ENCODE data around the gene GCNA. TPM values are rescaled to one million over a fixed set of nuclear protein-coding genes. Genes with fewer than 3 reads are reported as not detected.

GCNA gene
- total and polyA plus RNA-seq, 10 of the 15 experiments (the other 5 are each of a cell fraction or from before 2014, with no cell fraction given) = 0.37 to 1.6 (median 0.90) TPM

DNA sequence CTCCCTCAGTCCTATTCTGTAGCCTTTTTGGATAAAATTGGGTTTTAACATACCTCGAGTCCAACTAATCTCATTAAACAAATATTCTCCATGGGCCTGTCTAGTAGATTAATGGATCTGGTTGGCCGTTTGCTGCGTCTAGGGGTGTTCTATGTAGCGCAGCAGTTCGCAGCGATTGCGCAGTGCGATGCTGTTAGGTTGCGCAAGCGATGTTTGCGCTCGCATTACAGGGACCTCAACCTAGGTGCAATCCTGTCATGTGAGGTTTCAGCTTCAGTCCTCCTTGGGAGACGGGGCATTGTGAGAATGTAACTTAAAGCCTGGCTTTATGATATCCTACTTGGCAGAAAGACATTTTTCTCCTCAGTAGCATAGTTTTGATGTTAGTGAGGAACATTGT, 31.4 kb upstream of the GCNA start:
- ChIA-PET POLR2A (no interaction called here), RAD21 (ENCODE audit: unreplicated experiment) (no interaction called here)

More for the DNA sequence above, 31.4 kb upstream of the GCNA start:
- in situ Hi-C loops (cut with MboI) (no loop called here), intact Hi-C loops (cut with micrococcal nuclease; ENCODE audit: unreplicated experiment) (no loop called here)
- Histone ChIP-seq H4K20me1 (ENCODE audit: control insufficient read depth, insufficient read depth) (no peaks in the 10 kb centered on the region; the same call in none of the 2 replicates), H3K79me2 (ENCODE audit: control insufficient read depth, insufficient read depth, low read length) (peaks cover 36% of the 10 kb centered on the region), H3K4me1 (ENCODE audit: control insufficient read depth, insufficient read depth, low read length) (no peaks in the 10 kb centered on the region), H3K36me3 (ENCODE audit: control insufficient read depth in 2 of 2, insufficient read depth in 2 of 2, low read length in 1 of 2) (peaks cover 6 to 11% of the 10 kb centered on the region in 2 experiments; a peak in 3 of 4 replicates), H2AFZ (ENCODE audit: control insufficient read depth, low read depth, low read length) (no peak overlapping the region), H3K27ac (ENCODE audit: control insufficient read depth, insufficient read depth) (no peak overlapping the region), H3K9ac (ENCODE audit: control insufficient read depth, insufficient read depth, low read length) (no peak overlapping the region), H3K9me3 (replicated peaks; ENCODE audit: control insufficient read depth, insufficient read depth, low read length) (no peaks in the 10 kb centered on the region), H3K27me3 (replicated peaks in 1 of 2; ENCODE audit: control insufficient read depth in 2 of 2, insufficient read depth in 2 of 2, low read length in 1 of 2) (no peaks in the 10 kb centered on the region), H3K4me2 (ENCODE audit: control insufficient read depth, insufficient read depth) (no peak overlapping the region), H3K4me3 (no peak overlapping the region)
- DNase-seq (ENCODE audit: low read depth, low spot score) = no peak
- ATAC-seq = no peak
- no peak for FAIRE-seq
- SMC1A ChIA-PET (ENCODE audit: uncharacterized antibody, unreplicated experiment) = no interaction called here
- 89% methylated on average over 13 of the region's 13 CpGs for WGBS (ENCODE audit: insufficient coverage, insufficient replicate concordance, low lambda C conversion rate, missing lambda C conversion rate)
- CTCF ChIA-PET = interaction anchor here (0.7 to 1.4 kb wide), 2 partner anchors 106 to 374 kb away, joined by 3 to 4 read pairs; no protein-coding TSS in a partner anchor
- no TSS peak for BruUV-seq (replicated peaks)
- TF ChIP-seq MYC (IDR thresholded peaks at IDR 0.05; ENCODE audit: insufficient read depth, insufficient read length, insufficient replicate concordance, low read length, severe bottlenecking) (no peak), MEF2A (IDR thresholded peaks at IDR 0.05; ENCODE audit: insufficient read depth, low read depth, low read length) (no peak), SMAD5 (IDR thresholded peaks at IDR 0.05; ENCODE audit: low read depth) (no peak), BCL11A (IDR thresholded peaks at IDR 0.05; ENCODE audit: low read depth, low read length) (no peak), NFYA (IDR thresholded peaks at IDR 0.05; ENCODE audit: borderline replicate concordance, low read depth, low read length) (no peak), SMC3 (IDR thresholded peaks at IDR 0.05; ENCODE audit: borderline replicate concordance, low read length) (no peak), FOS (IDR thresholded peaks at IDR 0.05; ENCODE audit: borderline replicate concordance, extremely low read depth, insufficient read length) (no peak), STAT1 (conservative IDR thresholded peaks at IDR 0.05) (no peak), KAT2A (conservative IDR thresholded peaks at IDR 0.05; ENCODE audit: control insufficient read depth, low read depth, low read length) (no peak), POU2F2 (IDR thresholded peaks at IDR 0.05; ENCODE audit: borderline replicate concordance, low read depth, low read length) (no peak), MTA3 (IDR thresholded peaks at IDR 0.05; ENCODE audit: borderline replicate concordance, low read length) (no peak), TARDBP (IDR thresholded peaks at IDR 0.05; ENCODE audit: borderline replicate concordance) (no peak), CEBPB (IDR thresholded peaks at IDR 0.05; ENCODE audit: borderline replicate concordance in 1 of 2, low read depth in 2 of 2, low read length in 2 of 2) (no peak), ASH2L (IDR thresholded peaks at IDR 0.05; ENCODE audit: borderline replicate concordance, low read depth) (no peak), ZNF217 (IDR thresholded peaks at IDR 0.05) (no peak)
- TF ChIP-seq, protein P1, sequence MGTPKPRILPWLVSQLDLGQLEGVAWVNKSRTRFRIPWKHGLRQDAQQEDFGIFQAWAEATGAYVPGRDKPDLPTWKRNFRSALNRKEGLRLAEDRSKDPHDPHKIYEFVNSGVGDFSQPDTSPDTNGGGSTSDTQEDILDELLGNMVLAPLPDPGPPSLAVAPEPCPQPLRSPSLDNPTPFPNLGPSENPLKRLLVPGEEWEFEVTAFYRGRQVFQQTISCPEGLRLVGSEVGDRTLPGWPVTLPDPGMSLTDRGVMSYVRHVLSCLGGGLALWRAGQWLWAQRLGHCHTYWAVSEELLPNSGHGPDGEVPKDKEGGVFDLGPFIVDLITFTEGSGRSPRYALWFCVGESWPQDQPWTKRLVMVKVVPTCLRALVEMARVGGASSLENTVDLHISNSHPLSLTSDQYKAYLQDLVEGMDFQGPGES (IDR thresholded peaks at IDR 0.05) = no peak
- TF ChIP-seq, protein P2, sequence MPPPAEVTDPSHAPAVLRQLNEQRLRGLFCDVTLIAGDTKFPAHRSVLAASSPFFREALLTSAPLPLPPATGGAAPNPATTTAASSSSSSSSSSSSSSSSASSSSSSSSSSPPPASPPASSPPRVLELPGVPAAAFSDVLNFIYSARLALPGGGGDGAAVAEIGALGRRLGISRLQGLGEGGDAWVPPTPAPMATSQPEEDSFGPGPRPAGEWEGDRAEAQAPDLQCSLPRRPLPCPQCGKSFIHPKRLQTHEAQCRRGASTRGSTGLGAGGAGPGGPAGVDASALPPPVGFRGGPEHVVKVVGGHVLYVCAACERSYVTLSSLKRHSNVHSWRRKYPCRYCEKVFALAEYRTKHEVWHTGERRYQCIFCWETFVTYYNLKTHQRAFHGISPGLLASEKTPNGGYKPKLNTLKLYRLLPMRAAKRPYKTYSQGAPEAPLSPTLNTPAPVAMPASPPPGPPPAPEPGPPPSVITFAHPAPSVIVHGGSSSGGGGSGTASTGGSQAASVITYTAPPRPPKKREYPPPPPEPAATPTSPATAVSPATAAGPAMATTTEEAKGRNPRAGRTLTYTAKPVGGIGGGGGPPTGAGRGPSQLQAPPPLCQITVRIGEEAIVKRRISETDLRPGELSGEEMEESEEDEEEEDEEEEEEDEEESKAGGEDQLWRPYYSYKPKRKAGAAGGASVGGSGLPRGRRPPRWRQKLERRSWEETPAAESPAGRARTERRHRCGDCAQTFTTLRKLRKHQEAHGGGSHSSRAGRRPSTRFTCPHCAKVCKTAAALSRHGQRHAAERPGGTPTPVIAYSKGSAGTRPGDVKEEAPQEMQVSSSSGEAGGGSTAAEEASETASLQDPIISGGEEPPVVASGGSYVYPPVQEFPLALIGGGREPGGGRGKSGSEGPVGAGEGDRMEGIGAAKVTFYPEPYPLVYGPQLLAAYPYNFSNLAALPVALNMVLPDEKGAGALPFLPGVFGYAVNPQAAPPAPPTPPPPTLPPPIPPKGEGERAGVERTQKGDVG (CRISPR knock-in tag; IDR thresholded peaks at IDR 0.05) = no peak
